Neuronal stem cell (in vitro differentiated cells): ENCODE results near the gene HCK.

ENCODE experiments used
- DNase-seq: peaks from one replicate; pipeline ENCODE4 v3.0.0-alpha.2; 2013; ENCODE audit warnings: low spot score
- H2AFZ ChIP-seq: one replicate; pipeline ENCODE4 v1.6.1; 2013; ENCODE audit warnings: mild to moderate bottlenecking, low read length, inconsistent platforms
- H2AK5ac ChIP-seq: 2 replicates; pipeline ENCODE4 v1.6.1; 2013; ENCODE audit warnings: low read depth, mild to moderate bottlenecking, inconsistent platforms, low read length, moderate library complexity, mixed read lengths
- H2BK120ac ChIP-seq: 2 replicates; pipeline ENCODE4 v1.6.1; 2013; ENCODE audit warnings: low read depth, mild to moderate bottlenecking, inconsistent platforms, low read length, moderate library complexity, mixed read lengths
- H2BK12ac ChIP-seq: one replicate; pipeline ENCODE4 v1.6.1; 2013; ENCODE audit warnings: low read length, inconsistent platforms
- H2BK15ac ChIP-seq: 2 replicates; pipeline ENCODE4 v1.6.1; 2013; ENCODE audit warnings: mild to moderate bottlenecking, low read length, inconsistent platforms, mixed read lengths
- H2BK5ac ChIP-seq: one replicate; pipeline ENCODE4 v1.6.1; 2013; ENCODE audit warnings: inconsistent platforms, mild to moderate bottlenecking, low read length, moderate library complexity
- H3K14ac ChIP-seq: one replicate; pipeline ENCODE4 v1.6.1; 2013; ENCODE audit warnings: low read length, inconsistent platforms
- H3K18ac ChIP-seq: 2 replicates; pipeline ENCODE4 v1.6.1; 2013; ENCODE audit warnings: low read length, inconsistent platforms
- H3K23ac ChIP-seq: 2 replicates; pipeline ENCODE4 v1.6.1; 2013; ENCODE audit warnings: low read depth, mild to moderate bottlenecking, mixed read lengths, low read length, inconsistent platforms; ENCODE audit not compliant: poor library complexity
- H3K27ac ChIP-seq: replicated peaks from 3 replicates; pipeline ENCODE4 v1.5.1; 2013; ENCODE audit warnings: low read length, inconsistent platforms
- H3K27me3 ChIP-seq, 3 experiments: 2 replicates each; pipeline ENCODE4 v1.6.1; 2013; ENCODE audit warnings: low read length in 3 of 3, mild to moderate bottlenecking in 2 of 3, inconsistent platforms in 1 of 3, low read depth in 1 of 3, mixed read lengths in 1 of 3, moderate library complexity in 1 of 3; ENCODE audit not compliant: control insufficient read depth in 3 of 3, insufficient read depth in 3 of 3
- H3K36me3 ChIP-seq, 2 donors: replicated peaks in 1 of 2; 2 replicates each; pipeline ENCODE4 v1.6.1; 2013; ENCODE audit warnings: low read length in 2 of 2; ENCODE audit not compliant: control insufficient read depth in 2 of 2, insufficient read depth in 2 of 2
- H3K4ac ChIP-seq: 2 replicates; pipeline ENCODE4 v1.6.1; 2013; ENCODE audit warnings: inconsistent platforms, mild to moderate bottlenecking, low read length, moderate library complexity
- H3K4me1 ChIP-seq, 2 donors: 1 replicate in 1 of 2; 2 replicates in 1 of 2; pipeline ENCODE4 v1.6.1; 2013; ENCODE audit warnings: low read length in 2 of 2, low read depth in 1 of 2; ENCODE audit not compliant: control insufficient read depth in 2 of 2, insufficient read depth in 1 of 2
- H3K4me2 ChIP-seq: one replicate; pipeline ENCODE4 v1.6.1; 2013; ENCODE audit warnings: mild to moderate bottlenecking, low read length, inconsistent platforms; ENCODE audit not compliant: insufficient read depth, poor library complexity, severe bottlenecking
- H3K4me3 ChIP-seq, 2 donors: 2 replicates each; pipeline ENCODE4 v1.5.1; 2013; ENCODE audit warnings: low read length in 2 of 2, mild to moderate bottlenecking in 2 of 2, inconsistent platforms in 1 of 2, moderate library complexity in 1 of 2
- H3K79me1 ChIP-seq: one replicate; pipeline ENCODE4 v1.6.1; 2013; ENCODE audit warnings: low read depth, mild to moderate bottlenecking, inconsistent platforms, low read length, moderate library complexity
- H3K9ac ChIP-seq: one replicate; pipeline ENCODE4 v1.6.1; 2013; ENCODE audit warnings: mild to moderate bottlenecking, low read depth, low read length, inconsistent platforms; ENCODE audit not compliant: poor library complexity
- H3K9me3 ChIP-seq, 2 donors: replicated peaks in 1 of 2; 2 replicates each; pipeline versions ENCODE3 to v1.6.1; 2013; ENCODE audit warnings: low read length in 2 of 2, mild to moderate bottlenecking in 2 of 2, inconsistent platforms in 1 of 2, low read depth in 1 of 2, mixed read lengths in 1 of 2, moderate library complexity in 1 of 2; ENCODE audit not compliant: control insufficient read depth in 2 of 2, insufficient read depth in 1 of 2
- H4K8ac ChIP-seq: one replicate; pipeline ENCODE4 v1.6.1; 2013; ENCODE audit warnings: low read depth, mild to moderate bottlenecking, inconsistent platforms, low read length, moderate library complexity
- H4K91ac ChIP-seq: one replicate; pipeline ENCODE4 v1.6.1; 2013; ENCODE audit warnings: low read length, low read depth, mild to moderate bottlenecking, inconsistent platforms; ENCODE audit not compliant: poor library complexity
- WGBS, 2 donors: extraction: QIAGEN DNeasy Blood & Tissue Kit; methylation state at CpG; one replicate each; pipeline ENCODE4 v1.1.7; 2013; ENCODE audit warnings: missing lambda C conversion rate in 2 of 2, mixed read lengths in 1 of 2; ENCODE audit not compliant: insufficient read length in 2 of 2, insufficient replicate concordance in 1 of 2; ENCODE audit errors: extremely low coverage in 2 of 2; 5-methylcytosine and 5-hydroxymethylcytosine counted together

Gene HCK

DNA sequence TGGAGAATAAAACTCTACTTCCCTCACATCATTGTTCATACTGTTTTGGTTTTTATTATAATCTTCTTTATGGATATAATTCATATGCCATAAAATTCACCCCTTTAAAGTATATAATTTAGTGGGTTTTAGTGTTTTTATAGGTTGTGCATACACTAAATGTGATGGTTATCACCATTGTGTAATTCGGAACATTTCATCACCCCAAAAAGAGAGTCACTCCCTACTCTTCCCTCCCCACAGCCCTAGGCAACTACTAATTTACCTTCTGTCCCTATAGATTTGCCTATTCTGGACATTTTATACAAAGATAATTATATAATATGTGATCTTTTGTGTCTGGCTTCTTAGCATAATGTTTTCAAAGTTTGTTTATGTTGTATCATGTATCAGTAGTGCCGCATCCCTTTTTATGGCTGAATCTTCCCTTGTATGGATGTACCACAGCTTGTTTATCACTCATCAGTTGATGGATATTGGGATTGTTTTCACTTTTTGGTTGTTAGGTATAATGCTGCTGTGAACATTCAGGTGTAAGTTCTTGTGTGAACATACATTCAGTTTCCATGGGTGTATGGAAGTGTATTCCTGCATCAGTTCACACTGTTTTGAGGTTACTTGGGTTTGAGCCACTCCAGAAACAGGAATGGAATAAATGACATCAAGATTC, 61.7 kb downstream of the HCK start:
- H3K4me3 ChIP-seq, result no peak overlapping the region
- peaks cover 2 to 39% of the 10 kb centered on the region in 2 donors for H3K36me3 ChIP-seq
- no peak overlapping the region for H3K4me2 ChIP-seq
- H3K79me1 ChIP-seq, result peaks cover 10% of the 10 kb centered on the region
- H3K4me1 ChIP-seq, result peaks cover 1 to 6% of the 10 kb centered on the region in 2 donors
- H4K8ac ChIP-seq, result no peak overlapping the region
- H4K91ac ChIP-seq, result no peak overlapping the region
- H3K9me3 ChIP-seq, result no peaks in the 10 kb centered on the region
- no peak overlapping the region for H2BK12ac ChIP-seq
- H3K9ac ChIP-seq, result no peak overlapping the region
- H3K27ac ChIP-seq, result no peak overlapping the region
- no peak overlapping the region for H2AK5ac ChIP-seq
- no peak overlapping the region for H3K14ac ChIP-seq
- no peak for DNase-seq
- H3K4ac ChIP-seq, result no peak overlapping the region
- no peak overlapping the region for H2BK5ac ChIP-seq
- no peak overlapping the region for H3K23ac ChIP-seq
- H3K27me3 ChIP-seq, result no peaks in the 10 kb centered on the region
- H2BK120ac ChIP-seq, result no peak overlapping the region
- no CpG with 5 or more reads among the region's 2 CpGs for WGBS, 2 donors
- H3K18ac ChIP-seq, result no peak overlapping the region
- H2BK15ac ChIP-seq, result no peak overlapping the region
- H2AFZ ChIP-seq, result no peak overlapping the region

DNA sequence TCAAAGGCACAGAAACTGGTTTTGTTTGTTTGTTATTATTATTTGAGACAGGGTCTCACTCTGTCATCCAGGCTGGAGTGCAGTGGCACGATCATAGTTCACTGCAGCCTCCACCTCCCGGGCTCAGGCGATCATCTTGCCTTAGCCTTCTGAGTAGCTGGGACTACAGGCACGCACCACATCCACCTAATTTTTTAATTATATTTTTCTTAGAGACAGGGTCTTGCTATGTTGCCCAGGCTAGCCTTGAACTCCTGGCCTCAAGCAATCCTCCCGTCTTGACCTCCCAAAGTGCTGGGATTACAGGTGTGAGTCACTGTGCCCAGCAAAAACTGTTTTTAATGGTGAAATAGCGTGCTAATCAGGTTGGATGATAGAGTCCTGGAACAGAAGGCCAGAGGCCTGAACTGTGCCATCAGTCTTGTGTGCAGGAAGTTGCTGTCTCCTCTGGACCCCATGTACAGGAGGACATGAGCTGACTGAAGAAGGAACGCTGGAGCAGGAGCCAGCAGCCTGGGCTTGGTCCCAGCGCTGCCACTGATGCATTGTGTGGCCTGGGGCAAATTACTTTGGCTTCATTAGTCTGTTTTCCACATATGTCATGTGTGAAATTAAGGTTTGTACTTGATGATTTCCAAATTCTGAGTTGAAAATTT, 62.4 kb downstream of the HCK start:
- H3K23ac ChIP-seq, result no peak overlapping the region
- H4K8ac ChIP-seq, result no peak overlapping the region
- no peak overlapping the region for H3K9ac ChIP-seq
- no peaks in the 10 kb centered on the region for H3K9me3 ChIP-seq
- peaks cover 2 to 39% of the 10 kb centered on the region in 2 donors for H3K36me3 ChIP-seq
- H3K27ac ChIP-seq, result no peak overlapping the region
- no peak overlapping the region for H2BK5ac ChIP-seq
- H2AK5ac ChIP-seq, result no peak overlapping the region
- H3K4me2 ChIP-seq, result no peak overlapping the region
- no CpG with 5 or more reads among the region's 8 CpGs for WGBS, 2 donors
- H3K4me1 ChIP-seq, result peaks cover 1 to 6% of the 10 kb centered on the region in 2 donors
- H3K4me3 ChIP-seq, result no peak overlapping the region
- H3K4ac ChIP-seq, result no peak overlapping the region
- H3K27me3 ChIP-seq, result no peaks in the 10 kb centered on the region
- no peak overlapping the region for H4K91ac ChIP-seq
- DNase-seq, result no peak
- no peak overlapping the region for H2AFZ ChIP-seq
- H2BK120ac ChIP-seq, result no peak overlapping the region
- no peak overlapping the region for H2BK12ac ChIP-seq
- H3K18ac ChIP-seq, result no peak overlapping the region
- H3K79me1 ChIP-seq, result peaks cover 10% of the 10 kb centered on the region
- no peak overlapping the region for H2BK15ac ChIP-seq
- H3K14ac ChIP-seq, result no peak overlapping the region

DNA sequence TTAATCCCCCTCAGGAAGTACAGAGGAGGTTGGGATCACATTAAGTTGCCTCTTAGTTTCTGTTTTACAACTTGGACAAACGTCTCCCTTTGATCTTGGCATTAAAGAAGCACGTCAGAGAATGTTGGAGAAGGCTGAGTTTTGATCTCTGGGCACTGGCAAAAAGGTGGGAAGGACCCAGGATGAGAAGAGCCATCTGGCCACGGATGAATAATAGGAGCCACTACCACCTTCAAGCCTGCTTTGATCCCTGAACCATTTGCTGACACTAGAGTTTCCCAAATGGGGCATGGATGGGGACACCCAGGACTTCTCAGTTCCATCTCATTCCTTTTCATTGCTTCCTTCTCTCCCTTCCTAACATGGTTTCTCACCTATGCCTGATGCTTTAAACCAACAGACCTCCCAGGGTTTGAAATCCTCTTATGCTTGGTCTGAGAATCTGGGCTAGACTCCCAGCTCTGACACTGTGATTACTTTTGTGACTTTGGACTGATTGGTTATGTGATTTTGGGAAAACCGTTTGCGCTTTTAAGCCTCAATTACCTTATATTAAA, 63.2 kb downstream of the HCK start:
- Histone ChIP-seq H3K27me3 (no peaks in the 10 kb centered on the region), H3K4me1 (peaks cover 1 to 6% of the 10 kb centered on the region in 2 donors), H2AK5ac (no peak overlapping the region), H3K9ac (no peak overlapping the region), H2BK5ac (no peak overlapping the region), H3K36me3 (peaks cover 2 to 39% of the 10 kb centered on the region in 2 donors), H2BK15ac (no peak overlapping the region), H3K9me3 (no peaks in the 10 kb centered on the region), H2BK120ac (no peak overlapping the region), H3K23ac (no peak overlapping the region), H3K4ac (no peak overlapping the region), H2BK12ac (no peak overlapping the region), H4K91ac (no peak overlapping the region), H3K14ac (no peak overlapping the region), H3K79me1 (peaks cover 10% of the 10 kb centered on the region), H3K4me2 (no peak overlapping the region), H2AFZ (no peak overlapping the region), H3K4me3 (no peak overlapping the region), H3K18ac (no peak overlapping the region), H4K8ac (no peak overlapping the region), H3K27ac (no peak overlapping the region)
- WGBS, 2 donors, result no CpG with 5 or more reads among the region's 5 CpGs
- DNase-seq, result no peak

DNA sequence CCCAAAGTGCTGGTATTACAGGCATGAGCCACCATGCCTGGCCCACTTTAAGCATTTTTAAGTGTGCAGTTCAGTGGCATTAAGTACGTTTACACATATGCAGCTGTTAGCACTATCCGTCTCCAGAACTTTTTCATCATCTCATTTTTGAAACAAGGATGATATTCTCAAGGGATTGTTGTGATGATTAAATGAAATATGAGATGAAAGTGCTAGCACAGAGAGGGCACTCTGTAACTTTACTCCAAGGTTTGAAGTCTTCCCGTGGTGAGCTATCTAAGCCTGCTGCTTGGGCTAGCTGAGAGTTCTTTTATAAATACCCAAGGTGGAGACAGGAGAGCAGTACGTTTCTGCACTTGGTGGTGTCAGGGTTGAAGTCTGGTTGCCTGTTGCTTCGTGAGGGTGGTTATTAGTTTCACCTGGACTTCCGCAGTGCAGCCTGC, 64.1 kb downstream of the HCK start:
- no peak overlapping the region for H3K4ac ChIP-seq
- peaks cover 0 to 5% of the 10 kb centered on the region in 2 donors for H3K9me3 ChIP-seq
- H2AFZ ChIP-seq, result no peak overlapping the region
- H2AK5ac ChIP-seq, result no peak overlapping the region
- no peak overlapping the region for H2BK120ac ChIP-seq
- H2BK12ac ChIP-seq, result no peak overlapping the region
- H3K4me3 ChIP-seq, result no peak overlapping the region
- H3K18ac ChIP-seq, result no peak overlapping the region
- H4K91ac ChIP-seq, result no peak overlapping the region
- peaks cover 0 to 3% of the 10 kb centered on the region in 2 donors for H3K4me1 ChIP-seq
- H3K14ac ChIP-seq, result no peak overlapping the region
- H3K9ac ChIP-seq, result no peak overlapping the region
- H4K8ac ChIP-seq, result no peak overlapping the region
- no peaks in the 10 kb centered on the region for H3K27me3 ChIP-seq
- H2BK5ac ChIP-seq, result no peak overlapping the region
- H3K36me3 ChIP-seq, result peaks cover 2 to 39% of the 10 kb centered on the region in 2 donors
- no peak overlapping the region for H3K4me2 ChIP-seq
- peaks cover 10% of the 10 kb centered on the region for H3K79me1 ChIP-seq
- H2BK15ac ChIP-seq, result no peak overlapping the region
- WGBS, 2 donors, result no CpG with 5 or more reads among the region's 6 CpGs
- DNase-seq, result no peak
- H3K27ac ChIP-seq, result no peak overlapping the region
- H3K23ac ChIP-seq, result no peak overlapping the region
